ENCODE measurements around the gene CDC14A. TPM values are rescaled to one million over a fixed set of nuclear protein-coding genes. Genes with fewer than 3 reads are reported as not detected.
A peak's percentile ranks its signal among the peaks of the same experiment; 100 is the strongest.

CDC14A gene
- polyA plus RNA-seq, 1 of the 3 experiments (the other 2 are of a cell fraction), result 2.2 TPM

DNA sequence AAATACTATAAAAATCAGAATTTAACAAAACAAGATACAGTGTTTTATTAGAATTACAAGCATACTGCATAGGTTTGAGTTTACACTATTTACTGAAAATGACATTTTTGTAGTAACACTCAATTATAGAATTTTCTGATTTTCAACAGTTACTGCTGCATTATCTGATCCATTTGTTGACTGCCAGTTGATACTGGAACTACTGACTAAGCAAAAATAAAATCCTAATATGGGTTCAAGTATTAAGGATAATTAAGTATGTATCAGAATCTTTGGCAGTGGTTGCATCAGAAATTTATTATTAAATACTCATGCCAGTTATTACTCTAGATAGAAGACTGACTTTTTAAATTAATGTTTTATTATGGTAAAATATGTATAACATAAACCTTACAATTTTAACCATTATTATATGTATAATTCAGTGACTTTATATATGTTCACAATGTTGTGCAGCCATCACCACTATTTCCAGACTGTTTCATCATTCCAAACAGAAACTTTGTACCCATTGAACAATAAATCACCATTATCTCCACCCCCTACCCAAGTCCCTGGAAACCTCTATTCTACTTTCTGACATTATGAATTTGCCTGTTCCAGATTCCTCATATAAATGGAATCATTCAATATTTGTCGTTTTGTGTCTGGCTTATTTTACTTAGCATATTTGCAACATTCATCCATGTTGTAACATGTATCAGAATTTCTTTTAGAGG is 127.5 kb downstream of the CDC14A start:
- no peaks in the 10 kb centered on the region for H3K9me3 ChIP-seq
- peaks cover 0 to 7% of the 10 kb centered on the region in 2 experiments; a peak in 1 of 4 replicates for H3K4me1 ChIP-seq (ENCODE audit: control insufficient read depth in 1 of 2, insufficient read depth in 2 of 2, low read depth in 1 of 2, low read length in 1 of 2)
- WGBS (ENCODE audit: low lambda C conversion rate), result 91% methylated on average over 1 of the region's 1 CpG

DNA sequence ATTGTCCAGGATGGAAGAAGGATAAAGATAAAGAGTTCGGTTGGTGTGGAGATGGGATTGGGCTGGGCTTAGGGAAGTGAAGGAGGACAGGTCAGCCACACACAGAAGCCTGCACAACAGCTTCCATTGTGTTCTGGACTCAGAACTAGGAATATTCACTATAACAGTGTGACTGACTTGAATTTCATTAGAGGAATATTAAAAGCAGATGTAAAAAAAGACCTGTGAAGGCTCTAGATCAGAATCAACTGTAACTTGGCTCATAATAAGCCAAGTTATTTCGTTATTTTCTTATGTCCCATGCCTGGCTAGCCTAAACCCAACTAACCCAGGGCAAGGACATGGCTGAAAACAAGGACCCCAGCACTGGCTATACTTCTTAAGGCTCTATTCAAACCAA is 129.0 kb downstream of the CDC14A start:
- Histone ChIP-seq H3K4me3 (ENCODE audit: low read depth in 2 of 2, low read length in 1 of 2) (no peak overlapping the region), H3F3A (replicated peaks; ENCODE audit: insufficient read depth) (no peaks in the 10 kb centered on the region), H3K9me3 (no peaks in the 10 kb centered on the region), H3K79me2 (ENCODE audit: insufficient read depth) (no peaks in the 10 kb centered on the region), H3K27me3 (ENCODE audit: insufficient read depth) (no peaks in the 10 kb centered on the region), H3K9ac (no peak overlapping the region), H3K4me2 (no peak overlapping the region), H3K36me3 (replicated peaks in 1 of 2; ENCODE audit: control insufficient read depth in 1 of 2, insufficient read depth in 2 of 2, low read length in 1 of 2) (peaks cover 3 to 12% of the 10 kb centered on the region in 2 experiments), H4K20me1 (ENCODE audit: insufficient read depth) (no peaks in the 10 kb centered on the region), H3K9me2 (no peaks in the 10 kb centered on the region), H2AFZ (ENCODE audit: low read depth) (no peak overlapping the region), H3K27ac (ENCODE audit: low read depth in 2 of 2, low read length in 1 of 2) (peak overlapping the region in 1 of 2 experiments; percentile 51; a peak in 2 of 4 replicates), H3K4me1 (ENCODE audit: control insufficient read depth in 1 of 2, insufficient read depth in 2 of 2, low read depth in 1 of 2, low read length in 1 of 2) (peaks cover 0 to 7% of the 10 kb centered on the region in 2 experiments; a peak in 1 of 4 replicates)
- WGBS (ENCODE audit: low lambda C conversion rate), result 73% methylated on average over 2 of the region's 2 CpGs
- POLR2A ChIA-PET, result no interaction called here
- no peak for DNase-seq
- CTCF ChIA-PET, result interaction anchor here (1.9 to 2.5 kb wide), 2 partner anchors 17 to 387 kb away, joined by 8 to 15 read pairs; no protein-coding TSS in a partner anchor
- TF ChIP-seq TAF1 (IDR thresholded peaks at IDR 0.05; ENCODE audit: borderline replicate concordance, low read depth, low read length) (no peak), TCF12 (IDR thresholded peaks at IDR 0.05) (0 out of 2 replicates have a peak, but pooled peaks have one; percentile 15), ELF1 (IDR thresholded peaks at IDR 0.05) (no peak), EP300 (IDR thresholded peaks at IDR 0.05; ENCODE audit: borderline replicate concordance in 1 of 2, low read depth in 1 of 2, low read length in 1 of 2) (0 out of 4 replicates have a peak, but pooled peaks of 1 of the 2 experiments have one; percentile 30)

More for the DNA sequence above, 127.5 kb downstream of the CDC14A start:
- H3K9ac ChIP-seq, result no peak overlapping the region
- H3K27me3 ChIP-seq (ENCODE audit: insufficient read depth), result no peaks in the 10 kb centered on the region
- POLR2A ChIA-PET, result no interaction called here
- H3K36me3 ChIP-seq (replicated peaks in 1 of 2; ENCODE audit: control insufficient read depth in 1 of 2, insufficient read depth in 2 of 2, low read length in 1 of 2), result peaks cover 3 to 12% of the 10 kb centered on the region in 2 experiments
- H3F3A ChIP-seq (replicated peaks; ENCODE audit: insufficient read depth), result no peaks in the 10 kb centered on the region
- no peak for TF ChIP-seq POLR2AphosphoS5 (IDR thresholded peaks at IDR 0.05; ENCODE audit: low read depth, low read length)
- no peak for TF ChIP-seq TEAD4 (IDR thresholded peaks at IDR 0.05; ENCODE audit: borderline replicate concordance, insufficient read depth)
- no peak for TF ChIP-seq SIN3A (IDR thresholded peaks at IDR 0.05; ENCODE audit: borderline replicate concordance, low read depth, low read length)
- no peak for TF ChIP-seq TAF1 (IDR thresholded peaks at IDR 0.05; ENCODE audit: borderline replicate concordance, low read depth, low read length)
- TF ChIP-seq, protein P1, sequence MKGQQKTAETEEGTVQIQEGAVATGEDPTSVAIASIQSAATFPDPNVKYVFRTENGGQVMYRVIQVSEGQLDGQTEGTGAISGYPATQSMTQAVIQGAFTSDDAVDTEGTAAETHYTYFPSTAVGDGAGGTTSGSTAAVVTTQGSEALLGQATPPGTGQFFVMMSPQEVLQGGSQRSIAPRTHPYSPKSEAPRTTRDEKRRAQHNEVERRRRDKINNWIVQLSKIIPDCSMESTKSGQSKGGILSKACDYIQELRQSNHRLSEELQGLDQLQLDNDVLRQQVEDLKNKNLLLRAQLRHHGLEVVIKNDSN (IDR thresholded peaks at IDR 0.05; ENCODE audit: borderline replicate concordance, low read depth), result no peak
- TF ChIP-seq, protein P2, sequence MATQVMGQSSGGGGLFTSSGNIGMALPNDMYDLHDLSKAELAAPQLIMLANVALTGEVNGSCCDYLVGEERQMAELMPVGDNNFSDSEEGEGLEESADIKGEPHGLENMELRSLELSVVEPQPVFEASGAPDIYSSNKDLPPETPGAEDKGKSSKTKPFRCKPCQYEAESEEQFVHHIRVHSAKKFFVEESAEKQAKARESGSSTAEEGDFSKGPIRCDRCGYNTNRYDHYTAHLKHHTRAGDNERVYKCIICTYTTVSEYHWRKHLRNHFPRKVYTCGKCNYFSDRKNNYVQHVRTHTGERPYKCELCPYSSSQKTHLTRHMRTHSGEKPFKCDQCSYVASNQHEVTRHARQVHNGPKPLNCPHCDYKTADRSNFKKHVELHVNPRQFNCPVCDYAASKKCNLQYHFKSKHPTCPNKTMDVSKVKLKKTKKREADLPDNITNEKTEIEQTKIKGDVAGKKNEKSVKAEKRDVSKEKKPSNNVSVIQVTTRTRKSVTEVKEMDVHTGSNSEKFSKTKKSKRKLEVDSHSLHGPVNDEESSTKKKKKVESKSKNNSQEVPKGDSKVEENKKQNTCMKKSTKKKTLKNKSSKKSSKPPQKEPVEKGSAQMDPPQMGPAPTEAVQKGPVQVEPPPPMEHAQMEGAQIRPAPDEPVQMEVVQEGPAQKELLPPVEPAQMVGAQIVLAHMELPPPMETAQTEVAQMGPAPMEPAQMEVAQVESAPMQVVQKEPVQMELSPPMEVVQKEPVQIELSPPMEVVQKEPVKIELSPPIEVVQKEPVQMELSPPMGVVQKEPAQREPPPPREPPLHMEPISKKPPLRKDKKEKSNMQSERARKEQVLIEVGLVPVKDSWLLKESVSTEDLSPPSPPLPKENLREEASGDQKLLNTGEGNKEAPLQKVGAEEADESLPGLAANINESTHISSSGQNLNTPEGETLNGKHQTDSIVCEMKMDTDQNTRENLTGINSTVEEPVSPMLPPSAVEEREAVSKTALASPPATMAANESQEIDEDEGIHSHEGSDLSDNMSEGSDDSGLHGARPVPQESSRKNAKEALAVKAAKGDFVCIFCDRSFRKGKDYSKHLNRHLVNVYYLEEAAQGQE (IDR thresholded peaks at IDR 0.05; ENCODE audit: low read depth, low read length), result no peak
- no peaks in the 10 kb centered on the region for H3K9me2 ChIP-seq
- H3K79me2 ChIP-seq (ENCODE audit: insufficient read depth), result no peaks in the 10 kb centered on the region
- no peaks in the 10 kb centered on the region for H4K20me1 ChIP-seq (ENCODE audit: insufficient read depth)
- H2AFZ ChIP-seq (ENCODE audit: low read depth), result no peak overlapping the region
- no peak overlapping the region for H3K27ac ChIP-seq (ENCODE audit: low read depth in 2 of 2, low read length in 1 of 2)
- CTCF ChIA-PET, result interaction anchor here (1.9 to 2.5 kb wide), 3 partner anchors 12 to 389 kb away, joined by 5 to 15 read pairs (median 8); no protein-coding TSS in a partner anchor
- no peak overlapping the region for H3K4me2 ChIP-seq
- no peak overlapping the region for H3K4me3 ChIP-seq (ENCODE audit: low read depth in 2 of 2, low read length in 1 of 2)
- DNase-seq, result no peak

Measured in SK-N-SH (cell line).